HG03196 (cell line): ENCODE data around the gene SNX1.
"Not testable (repeated sequence)": the region's sequence is repeated elsewhere in the genome, so short reads cannot be mapped to it uniquely, and the experiment has no call there.

ENCODE experiments used
- ATAC-seq: cut with Tn5 transposase; IDR thresholded peaks from one replicate; pipeline ENCODE4 v1.9.1; 2021; ENCODE audit not compliant: unreplicated experiment

The SNX1 gene

DNA sequence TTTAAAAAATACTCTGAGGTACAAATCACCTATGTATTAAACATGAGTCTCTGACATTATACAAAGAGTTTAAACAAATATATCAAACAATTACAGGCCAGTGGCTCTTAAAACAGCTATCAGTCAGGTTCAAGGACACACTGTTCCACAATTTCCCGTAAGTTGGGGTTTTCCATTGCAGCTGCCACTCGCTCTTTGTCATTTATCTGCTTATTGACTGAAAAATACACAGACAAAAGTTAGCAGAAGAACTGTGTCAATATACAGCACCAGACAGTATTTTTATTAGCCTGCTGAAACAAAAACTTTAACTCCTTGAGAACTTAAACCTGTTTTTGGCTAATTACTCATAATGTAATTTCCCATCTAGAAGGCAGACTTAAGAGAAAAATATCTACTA, 23.0 kb upstream of the SNX1 start:
- ATAC-seq, result no peak

DNA sequence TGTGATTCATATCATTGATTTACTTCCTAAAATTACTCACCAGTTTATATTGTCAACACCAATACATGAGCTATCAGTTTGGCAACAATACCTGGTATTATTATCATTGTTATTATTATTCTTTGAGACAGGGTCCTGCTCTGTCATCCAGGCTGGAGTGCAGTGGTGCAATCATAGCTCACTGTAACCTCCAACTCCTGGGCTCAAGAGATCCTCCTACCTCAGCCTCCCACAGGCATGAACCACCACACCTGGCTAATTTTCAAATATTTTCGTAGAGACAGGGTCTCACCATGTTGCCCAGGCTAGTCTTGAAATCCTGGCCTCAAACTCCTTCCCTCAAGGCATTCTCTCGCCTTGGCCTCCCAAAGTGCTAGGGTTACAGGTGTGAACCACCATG, 22.3 kb upstream of the SNX1 start:
- not testable (repeated sequence) for ATAC-seq

DNA sequence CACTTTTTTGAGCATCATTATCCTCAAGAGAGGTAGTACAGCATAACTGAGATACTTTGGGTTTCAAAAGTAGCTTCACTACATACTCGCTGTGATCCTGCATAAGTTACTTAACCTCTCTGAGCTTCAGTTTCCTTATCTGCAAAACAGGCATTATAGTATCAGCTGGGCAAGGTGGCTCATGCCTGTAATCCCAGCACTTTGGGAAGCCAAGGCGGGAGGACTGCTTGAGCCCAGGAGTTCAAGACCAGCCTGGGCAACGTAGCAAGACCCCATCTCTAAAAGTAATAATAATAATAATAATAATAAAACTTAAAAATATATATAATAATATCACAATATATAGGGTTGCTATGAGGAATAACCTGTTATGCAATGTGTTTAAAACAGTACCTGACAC, 13.0 kb upstream of the SNX1 start:
- no peak for ATAC-seq

DNA sequence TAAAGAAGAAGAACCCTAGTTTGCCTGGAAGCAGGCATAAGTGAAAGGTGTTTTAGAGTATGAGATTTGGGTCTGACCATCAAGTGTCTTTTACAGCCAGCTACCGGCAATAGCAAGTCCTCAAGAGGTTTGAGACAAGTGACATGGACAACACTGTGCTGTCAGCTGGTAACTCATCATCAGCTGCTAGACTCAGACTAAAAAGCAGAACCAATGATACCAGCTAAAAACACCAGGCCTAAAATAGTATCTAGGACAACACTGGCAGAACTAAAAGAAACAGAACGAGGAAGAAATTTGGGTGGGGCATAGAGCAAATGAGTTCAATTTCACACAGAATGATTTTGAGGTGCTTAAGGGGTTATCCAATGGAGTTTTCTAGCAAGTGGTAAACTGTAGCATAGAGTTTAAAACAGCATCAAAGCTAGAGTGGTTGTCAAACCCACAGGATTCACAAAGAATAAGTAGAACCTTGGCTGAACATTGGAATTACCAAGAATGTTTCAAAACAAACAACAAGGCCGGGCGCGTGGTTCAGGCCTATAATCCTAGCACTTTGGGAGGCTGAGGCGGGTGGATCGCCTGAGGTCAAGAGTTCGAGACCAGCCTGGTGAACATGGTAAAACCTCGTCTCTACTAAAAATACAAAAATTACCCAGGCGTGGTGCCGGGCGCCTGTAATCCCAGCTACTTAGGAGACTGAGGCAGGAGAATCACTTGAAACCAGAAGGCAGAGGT, 6.1 kb upstream of the SNX1 start:
- ATAC-seq, result no peak

DNA sequence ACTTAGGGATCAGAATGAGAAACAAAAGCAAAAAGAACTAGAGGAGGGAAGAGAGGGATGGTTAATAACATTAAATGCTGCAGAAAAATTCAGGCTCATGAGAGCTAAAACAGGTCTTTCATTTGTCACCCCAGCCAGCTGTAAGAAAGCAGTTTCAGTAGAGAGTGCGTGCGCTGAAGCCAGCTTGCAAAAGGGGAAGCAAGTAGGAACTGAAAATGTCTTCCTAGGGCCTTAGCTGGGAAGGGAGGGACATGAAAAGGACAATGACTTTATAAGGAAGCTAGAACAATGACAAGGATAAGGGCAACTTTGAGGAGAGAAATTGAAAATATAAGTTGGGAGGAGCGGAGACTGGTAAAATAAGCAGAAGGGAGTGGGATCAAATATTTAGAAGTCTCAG, 5.3 kb upstream of the SNX1 start:
- ATAC-seq, result no peak

DNA sequence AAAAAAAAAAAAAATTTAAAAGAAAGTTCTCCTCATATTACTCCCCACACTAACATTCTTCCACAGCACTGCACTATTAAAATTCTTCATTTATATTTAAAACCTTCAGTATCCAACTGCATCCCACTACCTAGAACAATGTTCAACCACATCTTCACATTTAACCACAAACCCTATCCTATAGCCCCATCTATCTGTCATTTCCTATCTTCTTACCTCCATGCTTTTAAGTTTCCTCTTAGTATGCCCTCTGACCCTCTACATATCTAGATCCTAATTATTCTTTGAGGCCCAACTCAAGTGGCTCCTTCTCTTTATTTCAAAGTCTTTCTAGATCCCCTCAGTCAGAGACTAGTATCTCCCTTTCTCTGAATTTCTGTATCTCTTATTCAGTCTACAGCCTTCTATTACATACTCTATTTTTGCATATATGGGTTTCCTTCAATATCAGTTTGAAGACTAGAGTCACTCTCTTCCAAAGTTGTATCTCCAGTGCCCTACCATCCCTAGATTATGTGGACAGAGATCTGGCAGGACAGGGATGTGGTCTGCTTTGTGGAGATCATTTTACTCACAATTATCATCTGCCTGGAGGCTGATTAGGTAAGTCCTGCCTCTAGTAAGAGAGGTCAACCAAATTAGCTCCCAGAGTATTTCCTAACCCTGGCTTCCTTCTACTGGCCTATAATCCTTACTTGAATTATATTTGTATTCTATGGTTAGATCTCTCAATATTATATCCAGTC, 3.5 kb upstream of the SNX1 start:
- no peak for ATAC-seq

DNA sequence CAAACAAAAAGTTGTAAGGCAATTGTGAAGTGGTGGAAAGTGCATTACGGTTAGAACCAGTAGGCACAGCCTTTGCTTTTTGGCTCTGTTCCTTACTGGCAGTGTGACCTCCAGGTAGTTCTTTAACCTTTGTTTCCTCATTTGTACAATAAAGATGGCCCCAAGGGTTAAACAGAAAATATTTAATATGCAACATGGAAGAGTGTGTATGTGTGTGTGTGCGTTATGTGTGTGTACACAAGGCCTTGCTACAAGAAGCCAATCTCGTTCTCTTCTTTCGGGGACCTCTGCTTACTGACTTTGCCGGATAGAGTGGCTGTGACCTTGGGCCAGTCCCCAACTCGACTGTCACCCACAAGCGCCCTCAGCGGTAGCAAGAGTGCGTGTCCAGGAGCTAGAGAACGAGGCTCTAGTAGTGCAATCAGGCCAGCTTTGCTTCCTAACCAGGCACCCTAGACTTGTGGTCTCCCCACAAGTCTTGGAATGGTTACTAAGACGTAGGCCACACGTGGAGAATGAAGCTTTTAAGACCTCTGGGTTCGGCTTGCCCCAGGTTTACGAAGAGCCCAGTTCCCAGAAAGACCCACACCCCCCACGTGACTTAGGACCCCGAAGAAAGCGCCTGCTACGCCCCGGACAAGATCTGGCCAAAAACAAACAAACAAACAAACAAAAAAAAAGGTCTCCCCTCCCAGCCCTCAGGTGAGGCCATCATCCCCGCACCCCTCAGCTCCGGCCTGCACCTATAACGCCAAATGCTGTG, 2.7 kb upstream of the SNX1 start:
- peak; percentile 25 for ATAC-seq

DNA sequence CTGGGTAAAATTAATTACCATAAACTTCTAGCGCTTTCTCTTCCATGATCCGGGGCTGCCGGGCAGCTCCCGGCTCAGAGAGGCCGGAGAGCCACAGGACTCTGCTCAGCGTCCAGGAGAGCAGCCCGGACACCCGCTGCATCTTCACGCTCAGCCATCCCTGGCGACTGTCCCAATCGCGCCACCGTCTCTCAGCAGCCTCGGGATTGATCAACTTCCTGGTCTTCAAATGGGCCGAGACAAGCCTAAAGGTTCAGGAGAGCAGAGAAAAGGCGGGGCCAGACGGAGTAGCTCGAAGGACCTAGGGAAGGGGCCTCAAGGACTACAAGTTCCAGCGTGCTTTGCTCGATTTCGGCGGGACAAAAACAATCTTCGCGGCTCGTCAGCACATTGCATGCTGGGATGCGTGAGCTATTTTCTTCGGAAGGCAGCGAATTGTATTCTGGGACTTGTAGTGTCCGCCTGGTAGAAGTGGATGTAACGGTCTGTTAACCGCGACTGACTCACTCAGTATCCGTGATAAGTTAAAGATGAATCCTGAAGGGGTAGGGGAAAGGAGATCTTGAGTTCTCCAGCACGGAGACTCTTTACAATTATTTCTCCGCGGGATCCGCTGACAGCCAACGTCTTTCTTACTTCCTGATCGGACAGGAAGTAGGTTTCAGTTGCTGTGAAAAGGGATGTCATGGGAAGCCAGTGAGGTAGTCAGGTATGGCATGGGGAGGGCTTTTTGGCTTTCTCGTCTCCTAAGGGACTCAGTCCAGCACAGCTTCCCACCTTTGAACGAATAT, 2.0 kb upstream of the SNX1 start, which contains the start of gene CIAO2A:
Gene CIAO2A, minus strand, starts transcription at position 212 of the 791 bp plus-strand sequence. Its CDS starts 70 bp downstream, at position 142.
- ATAC-seq, result peak; percentile 56

DNA sequence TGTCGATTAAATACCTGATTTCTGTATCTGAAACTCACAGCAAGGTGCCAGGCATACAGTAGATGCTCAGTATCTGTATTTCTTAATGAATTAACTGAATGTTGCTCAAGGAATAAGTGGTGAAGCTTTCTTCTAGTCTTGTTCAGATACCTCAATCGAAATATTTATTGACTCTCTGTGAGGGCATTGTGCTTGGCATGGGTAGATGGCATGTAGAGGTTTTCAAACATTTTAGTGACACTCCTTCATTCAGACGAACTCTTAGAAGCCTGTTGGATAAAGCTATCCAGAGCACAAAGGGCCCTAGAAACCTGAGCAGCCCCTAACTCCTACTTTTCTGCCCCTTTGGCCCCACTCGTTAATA, 369 bp upstream of the SNX1 start:
- ATAC-seq, result no peak

DNA sequence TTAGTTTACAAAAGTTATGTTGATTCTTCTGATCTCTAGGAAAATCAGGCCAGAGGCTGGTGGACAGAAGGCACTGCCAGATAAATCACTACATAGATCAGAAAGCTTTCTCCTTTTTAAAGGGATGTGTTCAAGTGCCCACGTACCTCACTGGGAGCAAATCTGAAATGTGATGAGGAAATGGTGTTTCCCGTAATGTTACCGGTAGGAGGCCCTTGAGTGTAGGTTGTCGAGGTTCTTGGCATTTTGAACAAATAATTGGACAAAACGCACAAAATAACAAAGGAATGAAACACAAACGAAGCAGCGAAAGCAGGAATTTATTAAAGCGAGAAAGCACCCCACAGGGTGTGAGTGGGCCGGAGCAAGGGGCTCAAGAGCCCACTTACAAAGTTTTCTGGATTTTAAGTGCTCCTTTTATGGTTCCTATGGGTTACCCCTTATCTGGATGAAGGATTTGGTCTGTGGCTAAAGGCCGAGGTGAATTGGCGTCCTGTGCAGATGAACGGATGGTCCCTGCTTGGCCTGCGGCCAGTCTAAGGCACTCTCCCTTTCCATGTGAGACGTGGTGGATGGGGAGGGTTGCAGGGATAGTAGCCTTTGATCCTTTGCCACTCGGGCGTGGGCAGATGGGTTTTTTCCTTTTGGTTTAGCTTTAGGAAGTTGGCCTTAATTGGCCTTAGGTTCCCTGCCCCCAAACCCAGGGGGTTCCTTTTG, 1.0 kb downstream of the SNX1 start:
- no peak for ATAC-seq

DNA sequence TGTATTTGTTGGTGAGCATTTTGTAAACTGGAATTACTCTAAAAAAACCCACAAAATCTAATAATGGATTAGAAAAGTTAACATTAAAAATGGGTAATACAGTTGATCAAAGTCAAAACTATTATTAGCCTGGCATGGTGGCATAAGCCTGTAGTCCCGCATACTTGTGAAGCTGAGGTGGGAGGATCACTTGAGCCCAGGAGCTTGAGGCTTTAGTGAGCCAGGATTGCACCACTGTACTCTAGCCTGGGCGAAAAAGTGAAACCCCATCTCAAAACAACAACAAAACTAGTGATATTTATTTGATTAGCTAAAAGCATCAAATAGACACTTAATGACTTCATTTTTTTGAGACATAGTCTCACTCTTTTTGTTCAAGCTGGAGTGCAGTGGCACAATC, 3.6 kb downstream of the SNX1 start:
- no peak for ATAC-seq

DNA sequence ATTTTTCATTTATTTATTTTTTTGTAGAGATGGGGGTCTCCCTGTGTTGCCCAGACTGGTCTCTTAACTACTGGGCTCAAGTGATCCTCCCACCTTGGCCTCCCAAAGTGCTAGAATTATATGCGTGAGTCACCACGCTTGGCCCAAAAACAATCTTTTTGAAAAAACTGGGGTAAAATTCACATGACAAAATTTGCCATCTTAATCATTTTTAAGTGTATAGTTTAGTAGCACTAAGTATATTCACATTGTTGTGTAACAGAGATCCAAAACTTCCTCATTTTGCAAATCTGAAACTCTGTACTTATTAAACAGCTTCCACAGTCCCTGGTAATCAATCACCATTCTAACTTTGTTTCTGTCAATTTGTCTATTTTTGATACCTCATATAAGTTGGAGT, 5.2 kb downstream of the SNX1 start:
- ATAC-seq, result no peak

DNA sequence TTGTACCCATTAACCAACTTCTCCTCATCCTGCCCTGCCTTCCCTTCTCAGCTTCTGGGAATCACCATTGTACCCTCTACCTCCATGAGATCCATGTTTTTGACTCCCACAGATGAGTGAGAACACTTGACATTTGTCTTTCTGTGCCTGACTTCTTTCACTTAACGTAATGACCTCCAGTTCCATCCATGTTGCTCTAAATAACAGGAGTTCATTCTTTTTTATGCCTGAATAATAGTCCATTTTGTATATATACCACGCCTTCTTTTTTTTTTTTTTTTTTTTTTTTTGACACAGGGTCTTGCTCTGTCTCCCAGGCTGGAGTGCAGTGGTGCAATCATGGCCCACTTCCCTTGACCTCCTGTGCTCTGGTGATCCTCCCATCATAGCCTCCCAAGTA, 6.7 kb downstream of the SNX1 start:
- no peak for ATAC-seq

DNA sequence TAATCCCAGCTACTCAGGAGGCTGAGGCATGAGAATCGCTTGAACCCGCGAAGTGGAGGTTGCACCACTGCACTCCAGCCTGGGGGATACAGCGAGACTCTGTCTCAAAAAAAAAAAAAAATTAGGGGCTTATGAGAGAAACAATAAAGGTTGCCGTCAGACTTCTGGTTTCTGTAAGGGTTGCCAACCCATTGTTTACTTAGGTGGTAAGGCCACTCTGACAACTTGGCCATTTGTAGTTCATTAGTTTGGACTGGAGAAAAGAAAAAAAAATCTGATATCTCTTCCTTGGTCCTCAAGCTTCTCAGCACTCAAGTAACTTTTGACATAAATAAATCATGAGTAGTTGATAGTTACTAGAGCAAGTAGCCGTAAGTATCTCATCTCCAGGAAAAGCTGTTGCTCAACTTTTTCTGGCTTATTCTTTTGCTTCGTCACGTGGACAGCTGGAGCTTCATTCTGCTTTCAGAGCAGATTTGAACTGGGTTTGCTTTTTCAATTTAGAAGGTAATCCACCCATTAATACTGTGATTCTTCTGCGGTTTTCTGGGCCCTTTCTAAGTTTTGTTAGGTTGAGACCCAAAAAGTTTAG, 9.4 kb downstream of the SNX1 start:
- no peak for ATAC-seq

DNA sequence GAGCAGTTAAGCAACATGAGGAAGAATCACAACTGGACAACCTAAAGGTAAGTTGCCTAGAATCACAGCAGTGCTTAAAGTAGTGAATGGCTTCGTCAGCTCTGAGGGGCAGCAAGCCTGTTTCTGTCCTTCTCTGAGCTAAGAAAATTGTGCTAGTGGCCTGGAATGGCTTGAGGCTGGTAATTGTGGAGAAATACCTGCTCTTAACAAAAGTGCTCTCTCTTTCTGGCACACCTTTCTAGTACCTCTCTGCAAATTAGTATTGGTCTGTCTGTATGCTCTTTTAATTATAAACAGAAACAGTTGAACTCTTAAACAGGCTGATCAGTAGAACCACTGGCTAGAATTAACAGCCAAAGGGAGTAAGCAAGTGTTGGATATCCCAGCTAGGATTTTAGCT, 11.6 kb downstream of the SNX1 start:
- no peak for ATAC-seq

DNA sequence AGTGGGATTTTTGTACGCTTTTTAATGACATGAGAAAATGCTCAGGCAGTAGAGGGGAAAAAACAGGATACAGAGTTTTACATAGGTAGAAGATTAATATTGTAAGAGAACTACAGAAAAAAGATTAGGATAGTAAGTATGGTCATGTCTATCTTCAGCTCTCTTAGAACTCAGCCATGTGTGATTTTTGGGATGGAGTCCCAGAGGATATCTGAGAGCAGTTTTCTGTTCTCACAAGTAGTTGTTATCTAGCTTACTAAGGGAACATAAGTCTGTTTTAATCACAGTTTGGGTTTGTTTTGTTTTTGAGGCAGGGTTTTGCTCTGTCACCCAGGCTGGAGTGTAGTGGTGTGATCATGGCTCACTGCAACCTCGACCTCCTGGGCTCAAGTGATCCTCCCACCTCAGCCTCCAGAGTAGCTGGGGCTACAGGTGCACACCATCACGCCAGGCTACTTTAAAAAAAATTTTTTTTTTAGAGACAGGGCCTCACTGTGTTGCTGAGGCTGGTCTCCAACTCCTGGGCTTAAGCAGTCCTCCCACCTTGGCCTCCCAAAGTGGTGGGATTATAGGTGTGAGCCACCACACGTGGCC, 14.4 kb downstream of the SNX1 start:
- not testable (repeated sequence) for ATAC-seq

DNA sequence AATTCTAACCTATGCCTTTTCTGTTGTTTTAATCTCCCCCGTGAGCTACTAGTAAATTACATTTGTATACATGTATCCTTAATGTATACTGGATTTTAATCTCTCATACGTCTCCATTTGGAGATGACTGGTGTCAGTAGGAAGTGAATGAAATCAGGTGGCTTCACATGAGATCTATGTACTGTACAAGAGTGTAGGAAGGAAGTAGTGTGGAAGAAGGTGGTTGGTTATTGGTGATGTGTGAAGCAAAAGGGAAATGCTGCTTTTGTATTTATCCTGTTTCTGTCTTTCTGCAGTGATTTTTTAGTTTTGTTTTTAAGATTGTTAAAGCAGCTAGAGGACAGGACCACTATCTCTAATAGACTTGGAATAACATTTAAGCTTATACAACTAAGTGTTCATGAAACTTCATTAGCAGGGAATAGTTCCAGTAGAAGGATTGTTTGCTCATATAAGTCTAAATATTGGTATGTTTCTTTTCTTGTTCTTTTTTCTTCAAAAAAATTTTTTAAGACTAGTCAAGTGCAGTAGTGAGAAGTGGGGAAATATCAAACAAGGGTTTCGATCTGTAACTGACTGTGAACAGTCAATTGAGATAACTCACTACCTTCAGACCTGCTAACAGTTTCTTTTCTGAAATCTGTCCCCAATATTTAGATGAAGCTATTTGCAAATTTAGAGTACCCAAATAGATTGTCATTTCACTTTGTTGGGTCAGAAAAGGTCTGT, 15.3 kb downstream of the SNX1 start:
- ATAC-seq, result peak; percentile 50

DNA sequence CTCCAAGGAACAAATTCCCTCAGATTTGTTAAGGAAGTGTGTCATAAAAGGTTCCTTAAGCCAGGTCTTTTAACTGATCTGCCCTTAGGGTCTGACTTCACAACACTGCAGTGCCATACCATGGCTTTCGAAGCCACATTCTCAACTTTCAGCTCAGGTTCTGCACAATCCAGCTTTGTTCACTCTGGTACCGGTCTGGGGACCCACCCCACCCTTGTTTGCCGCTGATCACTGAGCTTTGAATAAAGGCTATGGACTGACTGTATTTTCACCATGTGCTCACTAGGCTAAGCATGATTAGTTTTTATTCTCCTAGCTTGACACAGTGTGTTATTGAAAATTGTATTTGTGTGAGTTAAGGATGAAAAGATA, 15.9 kb downstream of the SNX1 start:
- no peak for ATAC-seq
